IMR-90 (cell line): ENCODE data around the gene MDM2.

Experiments used
- BHLHE40 ChIP-seq: fragments of 150-350 bp; IDR thresholded peaks from 2 replicates; pipeline ENCODE4 v1.6.1; 2016; ENCODE audit warnings: mild to moderate bottlenecking, low read depth, low read length
- CEBPB ChIP-seq: IDR thresholded peaks from 2 replicates; pipeline ENCODE4 v1.6.1; 2012; ENCODE audit warnings: low read depth, low read length, improper control_type of control experiment
- CTCF ChIP-seq: conservative IDR thresholded peaks from 2 replicates; pipeline ENCODE4 v1.5.1; 2012; ENCODE audit warnings: mild to moderate bottlenecking, low read depth, low read length, improper control_type of control experiment
- MAZ ChIP-seq: IDR thresholded peaks from 2 replicates; pipeline ENCODE4 v1.6.1; 2012; ENCODE audit warnings: low read depth, mild to moderate bottlenecking, low read length, improper control_type of control experiment, moderate library complexity, borderline replicate concordance
- POLR2A ChIP-seq: IDR thresholded peaks from 2 replicates; pipeline ENCODE4 v1.6.1; 2012; ENCODE audit warnings: mild to moderate bottlenecking, low read depth, low read length
- RAD21 ChIP-seq: IDR thresholded peaks from 2 replicates; pipeline ENCODE4 v1.6.1; 2012; ENCODE audit warnings: low read length, improper control_type of control experiment

- no peak for TF ChIP-seq CTCF
- no peak for TF ChIP-seq CEBPB
- TF ChIP-seq POLR2A, result no peak
- TF ChIP-seq RAD21, result no peak
- TF ChIP-seq BHLHE40, result no peak
- TF ChIP-seq MAZ, result no peak
Observed at GRCh38 chr12:68768431-68768939, 39.5 kb upstream of the MDM2 start.
